Endothelial cell of umbilical vein (primary cell): ENCODE measurements around the gene PLCH1.

Experiments used
- CTCF ChIP-seq, 2 donors: IDR thresholded peaks; 1 replicate in 1 of 2; 2 replicates in 1 of 2; pipeline ENCODE4 v1.5.1; 2011; ENCODE audit warnings: low read length in 2 of 2, mild to moderate bottlenecking in 2 of 2, moderate library complexity in 2 of 2, control low read depth in 1 of 2, inconsistent platforms in 1 of 2, low read depth in 1 of 2; ENCODE audit not compliant: insufficient read depth in 1 of 2; ENCODE audit errors: extremely low read depth in 1 of 2
- EZH2 ChIP-seq: IDR thresholded peaks from 2 replicates; pipeline ENCODE4 v1.6.1; 2012; ENCODE audit warnings: borderline replicate concordance, low read depth, mild to moderate bottlenecking, moderate library complexity, low read length, inconsistent platforms; ENCODE audit not compliant: severe bottlenecking
- MYC ChIP-seq: IDR thresholded peaks from one replicate; pipeline ENCODE4 v1.6.1; 2011; ENCODE audit warnings: mild to moderate bottlenecking, low read depth, low read length
- POLR2A ChIP-seq: IDR thresholded peaks from 2 replicates; pipeline ENCODE4 v1.6.1; 2012; ENCODE audit warnings: low read depth, mild to moderate bottlenecking, control low read depth, low read length
- POLR2AphosphoS5 ChIP-seq: IDR thresholded peaks from 2 replicates; pipeline ENCODE4 v1.6.1; 2012; ENCODE audit warnings: low read depth, mild to moderate bottlenecking, control low read depth, low read length, moderate library complexity; ENCODE audit not compliant: insufficient read depth
- TF ChIP-seq, protein P1 (sequence below): IDR thresholded peaks from 2 replicates; pipeline ENCODE4 v1.6.1; 2011; ENCODE audit not compliant: insufficient read depth, insufficient read length

DNA sequence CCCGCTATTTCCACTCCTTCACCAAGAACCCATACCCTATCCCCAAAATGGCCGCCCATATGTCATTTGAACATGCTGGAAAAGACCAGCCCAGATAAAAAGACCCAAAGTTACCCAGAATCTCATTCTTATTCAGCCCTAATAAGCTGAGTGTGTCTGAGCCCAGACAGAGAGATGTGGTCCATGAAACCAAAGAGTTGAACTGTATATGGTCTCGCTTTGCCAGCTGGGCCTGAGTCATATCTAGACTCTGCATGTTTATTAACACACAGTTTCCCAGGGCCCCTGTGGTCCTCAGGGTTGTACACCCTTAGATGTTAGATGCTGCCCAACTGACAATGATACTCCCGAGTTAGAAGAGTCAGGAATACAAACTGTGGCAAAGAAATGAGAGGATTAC is 249.5 kb downstream of the PLCH1 start:
- TF ChIP-seq CTCF (IDR thresholded peaks at IDR 0.05; ENCODE audit: extremely low read depth in 1 of 2, insufficient read depth in 1 of 2, low read depth in 1 of 2, low read length in 2 of 2): no peak
- TF ChIP-seq POLR2AphosphoS5: no peak
- no peak for TF ChIP-seq MYC
- no peak for TF ChIP-seq POLR2A
- TF ChIP-seq, protein P1, sequence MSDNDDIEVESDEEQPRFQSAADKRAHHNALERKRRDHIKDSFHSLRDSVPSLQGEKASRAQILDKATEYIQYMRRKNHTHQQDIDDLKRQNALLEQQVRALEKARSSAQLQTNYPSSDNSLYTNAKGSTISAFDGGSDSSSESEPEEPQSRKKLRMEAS: no peak
- no peak for TF ChIP-seq EZH2
